ENCODE results near the gene EDN2.

EDN2 gene

GRCh38 chr1:41487126-41488039 is 2.9 kb upstream of the EDN2 start:
- DNase-seq (ENCODE audit: insufficient read length, low spot score) (no peak), FAIRE-seq (no peak)
- no peak for TF ChIP-seq SPI1 (IDR thresholded peaks at IDR 0.05; ENCODE audit: low read depth, low read length)

GRCh38 chr1:41486371-41487125 is 2.1 kb upstream of the EDN2 start:
- FAIRE-seq, result no peak

GRCh38 chr1:41486053-41486370 is 1.5 kb upstream of the EDN2 start:
- no peak for FAIRE-seq

More at GRCh38 chr1:41486371-41487125, 2.1 kb upstream of the EDN2 start:
- TF ChIP-seq POU2F2 (IDR thresholded peaks at IDR 0.05; ENCODE audit: low read depth, low read length), result no peak
- TF ChIP-seq TAF1 (IDR thresholded peaks at IDR 0.05; ENCODE audit: low read depth, low read length), result no peak
- no peak for TF ChIP-seq SPI1 (IDR thresholded peaks at IDR 0.05; ENCODE audit: low read depth, low read length)
- TF ChIP-seq POLR2A (IDR thresholded peaks at IDR 0.05; ENCODE audit: low read depth, low read length), result no peak
- no peak for TF ChIP-seq PAX5 (IDR thresholded peaks at IDR 0.05; ENCODE audit: insufficient read depth, low read length, severe bottlenecking)
- TF ChIP-seq POLR2AphosphoS5 (IDR thresholded peaks at IDR 0.05; ENCODE audit: low read depth, low read length), result no peak
- no peak for DNase-seq (ENCODE audit: insufficient read length, low spot score)

GRCh38 chr1:41485605-41486004 is 1.1 kb upstream of the EDN2 start:
- TF ChIP-seq TAF1 (IDR thresholded peaks at IDR 0.05; ENCODE audit: low read depth, low read length), result no peak
- TF ChIP-seq POLR2A (IDR thresholded peaks at IDR 0.05; ENCODE audit: low read depth, low read length), result no peak
- TF ChIP-seq SPI1 (IDR thresholded peaks at IDR 0.05; ENCODE audit: low read depth, low read length), result no peak
- no peak for TF ChIP-seq POU2F2 (IDR thresholded peaks at IDR 0.05; ENCODE audit: low read depth, low read length)
- no peak for TF ChIP-seq PAX5 (IDR thresholded peaks at IDR 0.05; ENCODE audit: insufficient read depth, low read length, severe bottlenecking)
- TF ChIP-seq POLR2AphosphoS5 (IDR thresholded peaks at IDR 0.05; ENCODE audit: low read depth, low read length), result no peak
- FAIRE-seq (no peak), DNase-seq (ENCODE audit: insufficient read length, low spot score) (no peak)

More at GRCh38 chr1:41486053-41486370, 1.5 kb upstream of the EDN2 start:
- TF ChIP-seq TAF1 (IDR thresholded peaks at IDR 0.05; ENCODE audit: low read depth, low read length) (no peak), PAX5 (IDR thresholded peaks at IDR 0.05; ENCODE audit: insufficient read depth, low read length, severe bottlenecking) (no peak), POLR2AphosphoS5 (IDR thresholded peaks at IDR 0.05; ENCODE audit: low read depth, low read length) (no peak), POLR2A (IDR thresholded peaks at IDR 0.05; ENCODE audit: low read depth, low read length) (no peak), SPI1 (IDR thresholded peaks at IDR 0.05; ENCODE audit: low read depth, low read length) (no peak), POU2F2 (IDR thresholded peaks at IDR 0.05; ENCODE audit: low read depth, low read length) (no peak)
- DNase-seq (ENCODE audit: insufficient read length, low spot score), result no peak

- no peak for TF ChIP-seq SPI1 (IDR thresholded peaks at IDR 0.05; ENCODE audit: low read depth, low read length)
- no peak for TF ChIP-seq PAX5 (IDR thresholded peaks at IDR 0.05; ENCODE audit: insufficient read depth, low read length, severe bottlenecking)
- TF ChIP-seq TAF1 (IDR thresholded peaks at IDR 0.05; ENCODE audit: low read depth, low read length), result no peak
- TF ChIP-seq POLR2A (IDR thresholded peaks at IDR 0.05; ENCODE audit: low read depth, low read length), result no peak
- TF ChIP-seq POU2F2 (IDR thresholded peaks at IDR 0.05; ENCODE audit: low read depth, low read length), result no peak
- TF ChIP-seq POLR2AphosphoS5 (IDR thresholded peaks at IDR 0.05; ENCODE audit: low read depth, low read length), result no peak
- no peak for DNase-seq (ENCODE audit: insufficient read length, low spot score)
- FAIRE-seq, result no peak
Observed at GRCh38 chr1:41483960-41484401, 502 bp downstream of the EDN2 start.

GRCh38 chr1:41483001-41483850 is 1.3 kb downstream of the EDN2 start:
- DNase-seq (ENCODE audit: insufficient read length, low spot score) (no peak), FAIRE-seq (no peak)
- TF ChIP-seq PAX5 (IDR thresholded peaks at IDR 0.05; ENCODE audit: insufficient read depth, low read length, severe bottlenecking) (no peak), POLR2AphosphoS5 (IDR thresholded peaks at IDR 0.05; ENCODE audit: low read depth, low read length) (no peak)

- no peak for DNase-seq (ENCODE audit: insufficient read length, low spot score)
- TF ChIP-seq TAF1 (IDR thresholded peaks at IDR 0.05; ENCODE audit: low read depth, low read length) (no peak), POU2F2 (IDR thresholded peaks at IDR 0.05; ENCODE audit: low read depth, low read length) (no peak), SPI1 (IDR thresholded peaks at IDR 0.05; ENCODE audit: low read depth, low read length) (no peak), POLR2AphosphoS5 (IDR thresholded peaks at IDR 0.05; ENCODE audit: low read depth, low read length) (no peak), PAX5 (IDR thresholded peaks at IDR 0.05; ENCODE audit: insufficient read depth, low read length, severe bottlenecking) (no peak), POLR2A (IDR thresholded peaks at IDR 0.05; ENCODE audit: low read depth, low read length) (no peak)
- no peak for FAIRE-seq
Observed at GRCh38 chr1:41482001-41482765, 2.3 kb downstream of the EDN2 start.

GRCh38 chr1:41481109-41481775 is 3.2 kb downstream of the EDN2 start:
- no peak for TF ChIP-seq POLR2AphosphoS5 (IDR thresholded peaks at IDR 0.05; ENCODE audit: low read depth, low read length)
- TF ChIP-seq POLR2A (IDR thresholded peaks at IDR 0.05; ENCODE audit: low read depth, low read length), result no peak
- no peak for TF ChIP-seq PAX5 (IDR thresholded peaks at IDR 0.05; ENCODE audit: insufficient read depth, low read length, severe bottlenecking)
- no peak for TF ChIP-seq TAF1 (IDR thresholded peaks at IDR 0.05; ENCODE audit: low read depth, low read length)
- no peak for TF ChIP-seq POU2F2 (IDR thresholded peaks at IDR 0.05; ENCODE audit: low read depth, low read length)
- no peak for TF ChIP-seq SPI1 (IDR thresholded peaks at IDR 0.05; ENCODE audit: low read depth, low read length)
- no peak for FAIRE-seq

More at GRCh38 chr1:41481109-41481775, 3.2 kb downstream of the EDN2 start:
- no peak for DNase-seq (ENCODE audit: insufficient read length, low spot score)

All from GM12891 (cell line).